Duodenal mucosa (tissue), 2 donors: ENCODE measurements around the gene GNG2.
A peak's percentile ranks its signal among the peaks of the same experiment; 100 is the strongest.

ENCODE experiments used
- H3K27ac ChIP-seq: one replicate; pipeline ENCODE4 v1.7.0; 2013; ENCODE audit warnings: low read depth, low read length
- H3K27me3 ChIP-seq, 2 donors: one replicate each; pipeline ENCODE4 v1.7.0; 2013; ENCODE audit warnings: low read length in 2 of 2, control low read depth in 1 of 2; ENCODE audit not compliant: insufficient read depth in 2 of 2, control insufficient read depth in 1 of 2
- H3K36me3 ChIP-seq, 2 donors: one replicate each; pipeline ENCODE4 v1.7.0; 2013; ENCODE audit warnings: low read length in 2 of 2, control low read depth in 1 of 2; ENCODE audit not compliant: insufficient read depth in 2 of 2, control insufficient read depth in 1 of 2
- H3K4me1 ChIP-seq, 2 donors: one replicate each; pipeline ENCODE4 v1.7.0; 2013; ENCODE audit warnings: low read length in 2 of 2, control low read depth in 1 of 2; ENCODE audit not compliant: insufficient read depth in 2 of 2, control insufficient read depth in 1 of 2
- H3K4me3 ChIP-seq, 2 donors: one replicate each; pipeline ENCODE4 v1.7.0; 2013; ENCODE audit warnings: low read length in 2 of 2, low read depth in 1 of 2
- H3K9ac ChIP-seq, 2 donors: one replicate each; pipeline ENCODE4 v1.7.0; 2013; ENCODE audit warnings: low read length in 2 of 2, low read depth in 1 of 2
- H3K9me3 ChIP-seq, 2 donors: one replicate each; pipeline ENCODE4 v1.7.0; 2013; ENCODE audit warnings: low read length in 2 of 2, control low read depth in 1 of 2; ENCODE audit not compliant: control insufficient read depth in 1 of 2

GNG2 gene

GRCh38 chr14:51852541-51852940, 7.9 kb upstream of the GNG2 start:
- Histone ChIP-seq H3K27me3 (no peaks in the 10 kb centered on the region), H3K9ac (no peak overlapping the region), H3K36me3 (no peaks in the 10 kb centered on the region), H3K4me3 (no peak overlapping the region), H3K27ac (no peak overlapping the region), H3K9me3 (no peaks in the 10 kb centered on the region), H3K4me1 (peaks cover 5 to 6% of the 10 kb centered on the region in 2 donors)

DNA sequence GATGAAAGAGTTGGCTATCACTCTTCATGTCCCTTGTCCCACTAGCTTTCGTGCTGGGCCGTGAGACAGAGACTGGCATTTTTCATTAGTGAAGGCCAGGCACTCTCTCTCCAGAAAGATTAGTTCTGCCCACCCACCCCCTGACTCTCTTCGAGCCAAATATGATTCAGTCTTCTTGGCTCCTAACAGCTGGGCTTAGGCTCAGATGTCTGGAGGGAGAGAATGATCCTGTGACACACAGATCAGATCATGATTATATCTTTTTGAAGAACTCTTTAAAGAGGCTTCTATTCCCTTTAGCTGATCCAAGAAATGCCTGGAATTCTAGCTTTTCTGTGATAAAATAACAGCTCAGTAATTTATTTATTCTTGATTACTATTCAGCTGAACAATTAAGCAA, 5.2 kb upstream of the GNG2 start:
- peaks cover 3 to 14% of the 10 kb centered on the region in 2 donors for H3K4me1 ChIP-seq
- H3K27me3 ChIP-seq = no peaks in the 10 kb centered on the region
- H3K9ac ChIP-seq = no peak overlapping the region
- no peak overlapping the region for H3K4me3 ChIP-seq
- no peaks in the 10 kb centered on the region for H3K36me3 ChIP-seq
- H3K27ac ChIP-seq = no peak overlapping the region
- H3K9me3 ChIP-seq = no peaks in the 10 kb centered on the region

- Histone ChIP-seq H3K27me3 (no peaks in the 10 kb centered on the region), H3K9ac (no peak overlapping the region), H3K4me3 (no peak overlapping the region), H3K4me1 (peaks cover 4 to 14% of the 10 kb centered on the region in 2 donors), H3K36me3 (no peaks in the 10 kb centered on the region), H3K27ac (no peak overlapping the region), H3K9me3 (no peaks in the 10 kb centered on the region)
These were observed 3.6 kb upstream of the GNG2 start for GRCh38 chr14:51856792-51857296.

- Histone ChIP-seq H3K36me3 (no peaks in the 10 kb centered on the region), H3K4me1 (peaks cover 4 to 19% of the 10 kb centered on the region in 2 donors), H3K9me3 (no peaks in the 10 kb centered on the region), H3K4me3 (no peak overlapping the region), H3K27me3 (no peaks in the 10 kb centered on the region), H3K27ac (no peak overlapping the region), H3K9ac (no peak overlapping the region)
These were observed 1.3 kb upstream of the GNG2 start for GRCh38 chr14:51859131-51859530.

GRCh38 chr14:51860825-51861499, 550 bp downstream of the GNG2 start:
- Histone ChIP-seq H3K9me3 (no peaks in the 10 kb centered on the region), H3K36me3 (no peaks in the 10 kb centered on the region), H3K27me3 (no peaks in the 10 kb centered on the region), H3K27ac (peak overlapping the region; percentile 3), H3K9ac (peak overlapping the region; percentile 55 to 74), H3K4me1 (peaks cover 4 to 27% of the 10 kb centered on the region in 2 donors), H3K4me3 (peak overlapping the region; percentile 73 to 83)

- H3K9ac ChIP-seq = peak overlapping the region in 1 of 2 donors; percentile 45
- peaks cover 5 to 33% of the 10 kb centered on the region in 2 donors for H3K4me1 ChIP-seq
- H3K36me3 ChIP-seq = no peaks in the 10 kb centered on the region
- H3K27me3 ChIP-seq = no peaks in the 10 kb centered on the region
- no peaks in the 10 kb centered on the region for H3K9me3 ChIP-seq
- H3K4me3 ChIP-seq = peak overlapping the region; percentile 73 to 83
- no peak overlapping the region for H3K27ac ChIP-seq
These were observed 1.9 kb downstream of the GNG2 start for GRCh38 chr14:51862176-51862796.

DNA sequence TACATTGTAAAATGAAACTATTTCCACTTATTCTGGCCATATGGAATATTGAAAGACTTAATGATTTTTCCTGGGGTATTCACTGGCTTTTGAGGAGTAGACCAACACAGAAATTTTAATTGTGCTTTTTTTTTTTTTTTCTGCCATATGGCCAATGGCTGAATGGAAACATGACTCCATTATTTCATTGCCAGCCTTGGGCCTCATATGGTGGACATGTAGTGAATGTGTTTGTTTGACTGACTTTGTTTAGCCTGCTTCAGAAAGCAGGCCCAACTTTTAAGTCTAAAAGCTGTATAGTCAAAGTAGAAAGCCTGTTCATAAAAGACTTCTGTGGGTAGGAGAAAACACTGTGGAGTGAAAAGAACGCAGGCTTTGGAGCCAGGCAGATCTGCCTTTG, 2.4 kb downstream of the GNG2 start:
- Histone ChIP-seq H3K4me1 (peaks cover 8 to 38% of the 10 kb centered on the region in 2 donors), H3K27ac (no peak overlapping the region), H3K27me3 (no peaks in the 10 kb centered on the region)

DNA sequence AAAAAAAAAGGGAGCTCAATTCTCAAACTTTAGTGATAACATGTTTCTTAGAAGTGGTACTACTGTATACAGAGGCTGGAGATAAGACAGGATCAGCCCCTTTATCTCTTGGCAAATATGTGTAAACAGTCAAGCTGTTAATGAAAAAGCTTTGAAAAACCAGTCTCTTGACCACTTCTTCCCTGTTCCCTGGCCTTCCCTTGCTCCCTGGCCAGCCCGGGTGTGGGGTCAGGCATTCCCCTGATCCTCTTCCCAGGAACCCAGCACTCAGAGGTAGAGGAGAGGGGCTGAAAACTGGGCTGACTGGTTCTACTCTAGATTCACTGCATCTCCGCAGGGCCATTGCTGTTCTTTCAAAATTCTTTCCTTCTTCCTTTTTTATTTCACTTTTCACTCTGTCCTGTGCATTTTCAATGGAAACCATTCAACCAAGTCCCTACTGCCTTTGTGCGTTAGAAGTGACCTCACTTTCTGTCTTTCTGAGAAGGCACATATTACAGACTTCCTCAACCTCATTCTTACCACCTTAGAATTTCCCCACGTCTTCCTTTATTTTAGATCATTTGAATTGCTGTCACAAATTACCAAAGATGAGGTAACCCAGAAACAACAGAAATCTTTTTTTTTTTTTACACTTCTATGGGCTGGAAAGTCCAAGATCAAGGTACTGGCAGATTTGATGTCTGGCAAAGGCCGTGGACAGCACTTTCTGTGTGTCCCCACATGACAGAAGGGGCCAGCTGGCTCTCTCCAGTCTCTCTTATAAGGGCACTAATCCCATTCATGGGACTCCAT, 5.7 kb downstream of the GNG2 start:
- Histone ChIP-seq H3K9me3 (no peaks in the 10 kb centered on the region), H3K4me3 (no peak overlapping the region), H3K27ac (no peak overlapping the region), H3K9ac (no peak overlapping the region), H3K4me1 (peaks cover 7 to 23% of the 10 kb centered on the region in 2 donors), H3K36me3 (no peaks in the 10 kb centered on the region), H3K27me3 (no peaks in the 10 kb centered on the region)

More for the DNA sequence above, 2.4 kb downstream of the GNG2 start:
- H3K9me3 ChIP-seq = no peaks in the 10 kb centered on the region
- peak overlapping the region; percentile 73 to 83 for H3K4me3 ChIP-seq
- H3K36me3 ChIP-seq = no peaks in the 10 kb centered on the region
- H3K9ac ChIP-seq = peak overlapping the region in 1 of 2 donors; percentile 45

- no peaks in the 10 kb centered on the region for H3K36me3 ChIP-seq
- H3K27me3 ChIP-seq = no peaks in the 10 kb centered on the region
- no peaks in the 10 kb centered on the region for H3K9me3 ChIP-seq
- H3K9ac ChIP-seq = no peak overlapping the region
- H3K4me1 ChIP-seq = peaks cover 7 to 23% of the 10 kb centered on the region in 2 donors
- no peak overlapping the region for H3K27ac ChIP-seq
- no peak overlapping the region for H3K4me3 ChIP-seq
These were observed 7.3 kb downstream of the GNG2 start for GRCh38 chr14:51867741-51868140.

DNA sequence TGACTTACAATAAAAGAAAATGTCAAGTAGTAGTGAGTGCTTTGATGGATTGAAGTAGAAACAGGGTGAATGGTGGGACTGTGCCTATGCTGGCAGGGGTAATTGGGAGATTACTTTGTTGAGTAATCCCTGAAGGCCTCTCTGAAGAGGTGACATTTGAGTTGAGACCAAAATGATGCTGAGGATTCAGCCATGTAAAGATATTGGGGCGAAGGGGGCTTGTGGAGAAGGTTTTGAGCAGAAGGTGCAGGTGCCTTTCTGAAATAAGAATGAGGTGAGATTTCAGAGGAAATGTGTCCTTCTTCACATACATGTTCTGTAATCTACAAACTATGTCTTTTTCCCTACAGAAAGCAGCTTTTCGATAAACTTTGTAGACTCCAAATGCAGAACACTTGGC, 8.0 kb downstream of the GNG2 start:
- Histone ChIP-seq H3K27me3 (no peaks in the 10 kb centered on the region), H3K27ac (no peak overlapping the region), H3K9ac (peak overlapping the region in 1 of 2 donors; percentile 7), H3K4me3 (no peak overlapping the region), H3K9me3 (no peaks in the 10 kb centered on the region), H3K36me3 (no peaks in the 10 kb centered on the region), H3K4me1 (peaks cover 9 to 23% of the 10 kb centered on the region in 2 donors)
